ENCODE measurements around the gene CD28.

CD28 gene
- total RNA-seq = 1.3 to 103 (median 16.6) reads per million in 17 experiments

DNA sequence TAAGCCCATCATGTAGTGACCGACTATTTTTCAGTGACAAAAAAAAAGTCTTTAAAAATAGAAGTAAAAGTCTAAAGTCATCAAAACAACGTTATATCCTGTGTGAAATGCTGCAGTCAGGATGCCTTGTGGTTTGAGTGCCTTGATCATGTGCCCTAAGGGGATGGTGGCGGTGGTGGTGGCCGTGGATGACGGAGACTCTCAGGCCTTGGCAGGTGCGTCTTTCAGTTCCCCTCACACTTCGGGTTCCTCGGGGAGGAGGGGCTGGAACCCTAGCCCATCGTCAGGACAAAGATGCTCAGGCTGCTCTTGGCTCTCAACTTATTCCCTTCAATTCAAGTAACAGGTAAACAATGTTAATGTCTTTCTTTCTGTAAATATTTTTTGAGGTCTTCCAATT lies at the start of gene CD28:
TSS of gene CD28 (plus strand) at position 237 of the 400 bp plus-strand sequence. CDS start at position 295, 58 bp downstream.
- peak; percentile 72 to 81 (median 78) for DNase-seq

DNA sequence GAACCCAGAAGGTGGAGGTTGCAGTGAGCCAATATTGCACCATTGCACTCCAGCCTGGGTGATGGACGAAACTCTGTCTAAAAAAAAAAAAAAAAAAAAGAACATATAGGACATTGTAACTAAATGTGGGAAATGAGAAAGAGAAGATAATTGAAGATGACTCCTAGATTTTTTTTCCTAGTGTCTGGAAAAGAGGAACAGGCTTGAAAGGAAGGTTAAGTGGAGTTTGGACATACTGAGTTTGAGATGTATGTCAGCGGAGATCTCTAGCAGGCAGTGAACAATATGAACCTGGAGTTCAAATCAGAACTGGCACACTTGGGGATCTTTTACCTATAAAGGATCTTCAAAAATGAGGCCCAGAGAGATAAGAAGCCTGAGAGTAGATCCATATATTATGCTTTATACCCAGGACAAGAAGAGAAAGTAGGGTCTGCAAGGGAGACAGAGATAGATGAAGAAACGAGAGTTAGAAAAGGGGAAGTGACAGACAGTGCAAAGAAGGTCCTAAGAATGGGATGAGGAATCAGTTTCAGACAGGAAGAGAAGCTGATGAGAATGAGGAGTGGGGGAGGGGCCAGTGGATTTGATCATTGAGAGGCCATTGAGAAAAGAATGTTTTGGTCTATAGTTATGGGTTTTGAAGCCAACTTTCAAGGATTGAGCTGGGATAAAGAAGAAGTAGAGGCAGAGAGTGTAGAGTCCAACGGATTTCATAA lies 46.9 kb upstream of the CD28 start:
- DNase-seq = peak; percentile 81 to 92 (median 85)

DNA sequence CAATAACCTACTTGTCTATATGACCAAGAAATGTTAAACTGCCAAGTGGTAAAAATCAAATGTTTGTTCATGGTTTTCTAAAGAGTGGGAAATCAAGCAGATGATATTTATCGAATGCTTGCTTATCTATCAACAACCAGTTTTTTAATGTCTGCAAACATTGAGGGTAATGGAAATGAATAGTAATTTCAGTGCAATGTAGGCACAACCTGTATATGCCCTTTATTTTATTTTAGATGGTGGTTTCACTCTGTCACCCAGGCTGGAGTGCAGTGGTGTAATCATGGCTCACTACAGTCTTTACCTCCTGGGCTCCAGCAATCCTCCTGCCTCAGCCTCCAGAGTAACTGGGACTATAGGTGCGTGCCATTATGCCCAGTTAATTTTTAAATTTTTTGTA lies 46.0 kb upstream of the CD28 start:
- no peak for DNase-seq

DNA sequence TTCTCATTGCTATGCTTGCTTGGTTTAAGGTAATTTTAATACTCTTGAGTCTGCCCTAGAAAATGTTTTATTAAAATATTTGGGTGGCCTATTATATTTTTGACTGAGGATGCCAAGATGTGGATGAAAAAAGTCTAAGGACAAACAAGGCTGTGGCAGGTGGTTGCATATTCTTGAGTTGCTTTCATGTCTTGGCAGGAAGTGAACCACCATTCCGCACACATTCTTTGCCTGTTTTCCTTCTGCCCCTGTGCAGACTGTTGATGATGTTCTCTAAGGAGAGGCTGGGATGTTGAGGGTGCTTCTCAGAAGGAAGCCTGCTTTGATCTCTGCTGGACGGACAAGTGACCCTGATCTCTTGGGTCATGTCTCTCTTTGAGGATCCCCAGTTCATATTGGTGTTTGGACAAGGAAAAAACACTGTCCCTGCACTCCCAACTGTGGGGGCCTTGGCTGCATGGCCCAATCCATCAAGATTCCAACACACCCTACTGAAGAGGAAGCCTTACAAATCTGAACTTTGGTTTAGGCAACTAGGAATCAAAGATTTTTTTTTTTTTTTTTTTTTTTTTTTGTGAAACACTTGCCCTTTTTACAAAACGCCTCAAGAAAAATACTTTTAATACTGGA lies 45.0 kb upstream of the CD28 start:
- no peak for DNase-seq

DNA sequence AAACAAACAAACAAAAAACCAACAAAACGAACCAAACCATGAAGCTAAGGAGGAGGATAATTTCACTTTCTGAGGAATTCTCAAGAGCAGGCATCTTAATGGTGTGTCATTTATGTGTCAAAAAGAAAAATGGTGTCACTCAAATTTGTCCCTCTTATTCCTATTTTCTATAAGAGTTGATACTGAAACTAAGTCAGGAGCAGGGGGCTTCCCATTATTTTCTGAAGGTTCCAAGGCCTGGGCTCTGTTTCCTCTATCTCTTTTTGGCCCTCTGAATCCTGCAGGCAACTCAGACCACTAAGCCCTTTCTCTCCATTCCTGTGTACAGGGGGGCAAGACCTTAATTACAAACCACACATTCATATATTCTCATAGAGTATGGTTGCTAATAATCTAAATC lies 44.0 kb upstream of the CD28 start:
- no peak for DNase-seq

DNA sequence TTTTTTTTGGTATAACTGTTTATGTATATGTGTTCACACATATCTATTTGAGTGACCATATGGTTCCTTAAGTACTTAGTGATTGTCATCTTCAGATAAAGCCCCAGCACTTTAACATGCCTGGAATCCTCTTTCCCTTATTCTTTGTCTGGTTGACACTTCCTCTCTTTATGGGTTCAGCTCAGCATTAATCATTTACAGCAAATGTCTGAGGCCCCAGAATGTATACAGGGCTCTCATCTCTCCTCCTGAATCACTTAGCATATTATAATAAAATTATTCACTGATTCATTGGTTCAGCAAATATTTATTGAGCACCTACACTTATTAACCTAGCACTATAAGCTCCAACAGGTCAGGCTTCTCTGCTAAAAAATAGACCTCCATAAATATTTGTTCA lies 43.5 kb upstream of the CD28 start:
- peak in 2 of 4 experiments; percentile 27 to 48 for DNase-seq

DNA sequence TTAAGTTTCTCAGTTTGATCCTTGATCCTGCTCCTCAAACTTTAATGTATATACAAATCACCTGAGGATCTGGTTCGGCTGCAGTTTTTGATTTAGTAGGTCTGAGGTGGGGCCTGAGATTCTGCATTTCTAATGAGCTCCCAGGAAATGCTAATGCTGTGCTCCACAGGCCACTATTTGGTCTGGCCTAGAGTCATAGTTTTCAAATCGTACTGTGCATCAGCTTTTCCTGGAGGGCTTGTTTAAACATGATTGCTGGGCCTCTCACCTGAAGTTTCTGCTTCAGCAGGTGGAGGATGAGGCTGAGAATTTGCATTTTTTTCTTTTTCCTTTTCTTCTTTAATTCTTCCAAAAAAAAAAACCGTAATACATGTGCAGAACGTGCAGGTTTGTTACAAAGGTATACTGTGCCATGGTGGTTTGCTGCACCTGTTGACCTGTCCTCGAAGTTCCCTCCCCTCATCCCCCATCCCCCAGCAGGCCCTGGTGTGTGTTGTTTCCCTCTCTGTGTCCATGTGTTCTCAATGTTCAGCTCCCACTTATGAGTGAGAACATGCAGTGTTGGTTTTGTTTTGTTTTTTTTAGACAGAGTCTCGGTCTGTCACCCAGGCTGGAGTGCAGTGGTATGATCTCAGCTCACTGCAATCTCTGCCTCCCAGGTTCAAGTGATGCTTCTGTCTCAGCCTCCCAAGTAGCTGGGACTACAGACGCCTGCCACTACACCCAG lies 42.2 kb upstream of the CD28 start:
- no peak for DNase-seq

DNA sequence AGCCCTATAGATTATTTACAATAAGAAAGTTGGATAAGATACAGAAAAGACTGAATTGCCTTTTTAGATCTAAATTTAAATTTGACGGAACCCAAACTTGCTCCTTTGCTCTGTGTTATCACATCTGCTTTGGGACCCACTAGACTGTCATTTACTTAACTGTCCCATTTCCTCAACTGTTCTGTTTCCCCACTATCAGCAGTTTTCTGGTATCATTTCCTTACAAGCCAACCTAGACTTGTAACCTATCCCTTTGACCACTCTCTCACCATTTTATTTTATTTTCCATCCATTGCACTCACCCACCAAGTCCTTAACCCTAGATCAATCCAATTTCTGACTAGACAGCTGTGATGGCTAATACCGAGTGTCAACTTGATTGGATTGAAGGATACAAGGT lies 38.6 kb upstream of the CD28 start:
- DNase-seq = no peak

DNA sequence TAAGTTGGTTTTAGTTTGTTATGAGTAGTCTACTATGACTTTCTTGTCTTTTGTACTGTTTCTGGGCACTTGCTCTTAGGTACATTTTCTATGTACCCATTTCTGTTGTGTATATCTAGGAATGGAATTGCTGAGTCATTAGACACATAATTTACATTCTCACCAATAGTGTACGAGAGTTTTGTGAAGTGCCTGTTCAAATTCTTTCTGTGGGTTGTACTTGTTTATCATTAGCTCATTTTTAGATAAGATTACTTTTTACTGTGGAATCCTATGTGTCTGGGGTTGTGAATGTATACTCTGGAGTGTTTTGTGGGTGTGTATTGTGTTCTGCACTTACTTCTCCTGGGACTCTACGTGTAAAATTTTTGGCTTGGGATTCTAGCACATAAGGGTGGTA lies 36.6 kb upstream of the CD28 start:
- DNase-seq = no peak

DNA sequence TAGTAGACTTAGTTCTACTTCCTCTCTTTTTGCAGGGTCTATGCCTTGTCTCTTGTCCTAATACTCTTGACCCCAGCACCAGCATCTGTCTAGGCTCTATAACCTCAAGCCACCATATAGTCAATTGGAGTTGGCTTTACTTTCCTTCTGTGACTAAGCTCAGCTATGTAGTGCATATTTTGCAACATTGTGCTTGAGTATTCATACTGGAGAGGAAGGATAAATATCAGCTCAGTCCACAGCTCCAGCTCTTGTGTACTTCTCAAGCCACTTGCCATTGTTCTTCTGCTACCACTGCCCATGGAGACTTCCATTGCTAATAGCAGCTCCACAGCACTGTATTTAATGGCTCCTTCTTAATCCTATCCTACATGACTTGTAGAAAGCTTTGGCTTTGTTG lies 35.5 kb upstream of the CD28 start:
- peak in 2 of 4 experiments; percentile 35 to 56 for DNase-seq

DNA sequence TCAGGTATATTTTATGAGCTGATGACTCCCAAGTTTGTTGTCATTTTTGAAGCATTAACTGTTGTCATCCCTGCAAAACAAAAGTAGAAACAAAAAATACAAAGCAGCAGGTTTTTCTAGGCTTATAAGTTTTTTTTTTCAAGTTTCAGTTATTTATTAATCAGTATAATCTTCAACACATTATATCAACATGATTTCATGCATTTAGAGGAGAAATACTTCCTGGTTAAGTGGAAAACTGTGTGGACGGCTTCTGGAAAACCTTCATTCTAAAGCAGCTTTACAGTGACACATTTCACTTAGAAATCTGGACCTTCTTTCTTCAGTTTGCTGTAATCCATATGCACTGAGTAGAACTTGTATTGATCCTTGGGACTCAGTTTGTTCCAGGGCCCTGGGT lies 34.6 kb upstream of the CD28 start:
- no peak for DNase-seq

DNA sequence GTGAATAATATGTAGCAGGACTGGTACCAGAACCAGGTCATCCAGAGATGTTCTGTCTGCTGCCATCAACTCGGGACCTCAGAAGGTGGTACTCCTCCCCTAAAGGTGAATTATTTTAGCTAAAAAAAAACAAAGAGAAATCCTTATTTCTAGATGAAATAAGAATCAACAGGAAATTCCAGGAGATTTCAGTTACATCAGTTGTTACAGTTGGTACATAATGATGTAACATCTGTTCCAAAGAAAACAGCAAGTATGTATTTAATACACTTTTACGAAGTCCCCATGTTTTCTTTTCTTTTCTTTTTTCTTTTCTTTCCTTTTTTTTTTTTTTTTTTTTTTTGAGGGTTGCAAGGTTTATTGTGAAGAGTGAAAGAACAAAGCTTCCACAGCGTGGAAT lies 33.6 kb upstream of the CD28 start:
- no peak for DNase-seq

DNA sequence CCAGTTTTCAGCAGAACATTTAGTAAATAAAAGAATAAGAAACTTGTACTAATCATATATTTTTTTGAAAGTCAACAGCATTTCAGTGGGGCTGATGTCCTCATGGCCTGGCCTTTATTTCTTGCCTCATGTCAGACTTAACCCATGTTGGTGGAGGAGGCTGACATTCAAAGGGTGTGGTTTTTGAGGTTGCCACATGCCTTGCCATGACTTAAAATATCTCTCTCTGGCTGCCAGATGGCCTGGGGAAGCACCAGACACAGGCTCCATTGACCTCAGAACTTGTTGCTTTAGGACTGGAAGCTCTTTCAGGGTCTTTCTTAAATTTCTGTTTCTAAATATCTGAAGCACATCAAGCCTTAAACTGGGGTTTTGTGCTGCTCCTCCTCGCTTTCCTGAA lies 32.5 kb upstream of the CD28 start:
- DNase-seq = peak; percentile 61 to 88 (median 82)

DNA sequence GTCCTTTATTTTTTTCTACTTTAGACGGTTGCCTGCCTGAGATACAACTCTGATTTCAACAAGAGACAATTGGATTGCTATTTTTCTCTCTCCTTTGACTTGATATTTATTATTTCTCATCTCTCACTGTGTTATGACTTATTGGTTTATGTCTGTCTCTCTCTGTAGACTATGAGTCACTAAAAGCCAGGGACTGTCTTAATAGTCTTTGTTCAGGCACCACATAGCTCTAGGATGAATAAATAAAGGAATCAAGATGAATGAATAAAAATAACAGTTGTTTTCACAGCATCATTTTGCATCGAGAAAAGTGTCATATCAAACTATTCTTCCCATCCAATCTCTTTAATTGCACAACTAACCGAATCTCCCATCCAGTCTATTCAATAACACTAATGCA lies 31.4 kb upstream of the CD28 start:
- no peak for DNase-seq

DNA sequence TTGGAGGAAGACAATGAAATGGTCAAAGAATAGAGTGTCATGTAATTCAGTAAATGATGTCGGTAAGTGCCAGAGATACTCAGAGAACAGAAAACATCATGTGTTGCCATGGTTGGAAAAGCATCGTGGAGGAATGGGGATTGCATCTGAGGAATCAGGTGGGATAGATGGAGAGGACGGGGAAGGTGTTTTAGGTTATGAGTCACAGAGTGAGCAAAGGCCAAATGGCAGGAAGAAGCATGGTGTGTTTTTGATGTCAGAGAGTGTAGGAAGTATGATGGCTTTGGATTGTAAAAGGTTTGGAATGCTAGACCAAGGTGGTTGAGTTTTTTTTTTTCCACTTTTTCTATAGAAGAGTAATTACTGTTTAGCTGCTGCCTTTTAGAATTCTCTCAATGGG lies 27.5 kb upstream of the CD28 start:
- no peak for DNase-seq

DNA sequence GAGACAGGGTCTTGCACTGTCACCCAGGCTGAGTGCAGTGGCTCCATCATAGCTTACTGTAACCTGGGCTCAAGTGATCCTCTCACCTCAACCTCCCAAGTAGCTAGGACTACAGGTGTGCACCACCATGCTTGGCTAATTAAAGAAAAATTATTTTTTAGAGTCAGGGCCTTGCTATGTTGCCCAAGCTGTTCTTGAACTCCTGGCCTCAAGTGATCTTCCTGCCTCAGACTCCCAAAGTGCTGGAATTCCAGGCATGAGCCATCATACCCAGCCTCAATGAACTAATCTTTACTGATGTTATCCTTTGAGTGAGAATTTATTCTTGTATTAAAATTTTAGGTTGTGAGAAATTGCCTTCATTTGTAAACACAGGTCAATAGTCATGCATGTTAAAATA lies 27.0 kb upstream of the CD28 start:
- DNase-seq = no peak

DNA sequence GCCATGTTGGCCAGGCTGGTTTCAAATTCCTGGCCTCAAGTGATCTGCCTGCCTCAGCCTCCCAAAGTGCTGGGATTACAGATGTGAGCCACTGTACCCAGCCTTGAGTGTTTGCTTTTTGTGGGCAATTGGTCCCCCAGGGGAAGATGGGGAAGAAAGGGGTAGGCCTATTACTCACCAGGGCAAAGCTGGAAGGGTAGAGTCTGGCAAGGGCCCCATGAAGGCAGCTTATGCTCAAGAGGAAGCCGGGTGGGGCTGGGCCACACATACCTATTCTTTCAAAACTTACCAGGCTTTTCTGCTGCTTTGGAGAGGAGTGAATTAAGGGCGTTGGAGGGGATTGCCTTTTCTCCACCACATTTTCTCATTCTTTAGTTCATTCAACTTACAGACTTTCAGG lies 24.5 kb upstream of the CD28 start:
- DNase-seq = peak in 1 of 4 experiments; percentile 26

DNA sequence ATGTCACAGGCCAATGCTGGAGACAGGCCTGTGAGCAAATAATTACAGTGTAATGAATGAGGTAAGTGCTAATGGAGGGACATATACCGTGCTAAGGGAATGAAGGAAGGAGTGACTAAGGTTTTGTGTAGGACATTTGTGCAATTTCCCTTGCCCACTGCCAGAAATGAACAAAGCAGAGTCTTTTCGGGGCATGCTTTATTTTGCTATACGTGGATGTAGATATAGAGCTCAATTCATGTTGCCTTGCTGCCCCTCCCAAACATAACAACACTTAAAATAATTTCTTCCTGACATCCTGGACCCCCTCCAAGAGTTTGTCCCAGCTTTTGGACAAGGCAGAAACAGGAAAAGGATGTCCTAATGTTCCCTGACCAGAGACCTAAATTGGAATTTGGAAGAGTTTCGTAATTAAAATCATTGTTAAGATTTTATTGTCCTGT lies 23.7 kb upstream of the CD28 start:
- peak; percentile 18 to 70 (median 41) for DNase-seq

DNA sequence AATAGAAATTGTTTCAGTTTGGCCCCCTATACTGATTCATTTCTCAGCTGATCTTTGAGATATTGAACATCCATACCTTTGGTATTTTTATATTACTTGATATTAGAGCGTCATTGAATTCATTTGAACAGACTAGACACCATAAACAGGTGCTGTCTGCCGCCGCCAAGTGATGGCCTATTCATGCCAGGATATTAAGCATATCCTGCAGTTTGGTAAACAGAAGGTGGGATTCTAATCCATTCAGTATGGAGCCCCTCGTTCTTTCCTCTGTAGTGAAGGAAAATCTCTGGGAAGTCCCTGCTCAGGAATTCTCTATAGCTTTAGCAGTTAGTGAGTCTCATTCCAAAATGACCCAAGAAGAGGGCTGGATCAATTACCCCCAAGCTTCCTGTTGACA lies 23.0 kb upstream of the CD28 start:
- DNase-seq = no peak

DNA sequence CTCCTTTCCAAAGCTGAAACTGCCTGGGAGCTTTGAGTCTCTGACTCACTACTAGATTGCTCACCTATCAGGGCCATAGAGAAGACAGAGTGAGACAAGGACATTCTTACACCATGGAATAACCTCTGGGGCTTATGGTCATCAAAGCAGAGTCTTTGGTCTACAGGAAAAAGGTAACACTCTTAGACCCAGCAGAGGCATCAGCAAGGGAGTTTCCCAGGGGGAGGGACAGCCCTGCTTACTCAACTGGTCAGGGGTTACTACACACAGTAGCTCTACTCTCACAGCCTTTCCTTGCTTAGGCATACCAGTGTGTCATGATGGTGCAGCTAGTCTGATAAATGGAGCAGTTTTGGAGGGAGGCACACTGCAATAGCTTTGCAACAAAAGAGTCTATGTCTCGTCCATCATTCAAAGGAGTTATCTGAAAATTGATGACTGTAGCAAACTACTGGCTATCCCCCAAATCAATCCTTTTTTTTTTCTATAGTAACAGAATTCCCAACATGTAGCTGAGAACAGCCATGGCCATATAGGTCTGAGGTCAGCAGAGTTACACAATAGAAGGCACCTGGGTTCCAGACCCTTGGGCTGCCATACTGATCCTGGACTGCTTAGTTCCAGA lies 22.4 kb upstream of the CD28 start:
- DNase-seq = peak; percentile 69 to 89 (median 84)

DNA sequence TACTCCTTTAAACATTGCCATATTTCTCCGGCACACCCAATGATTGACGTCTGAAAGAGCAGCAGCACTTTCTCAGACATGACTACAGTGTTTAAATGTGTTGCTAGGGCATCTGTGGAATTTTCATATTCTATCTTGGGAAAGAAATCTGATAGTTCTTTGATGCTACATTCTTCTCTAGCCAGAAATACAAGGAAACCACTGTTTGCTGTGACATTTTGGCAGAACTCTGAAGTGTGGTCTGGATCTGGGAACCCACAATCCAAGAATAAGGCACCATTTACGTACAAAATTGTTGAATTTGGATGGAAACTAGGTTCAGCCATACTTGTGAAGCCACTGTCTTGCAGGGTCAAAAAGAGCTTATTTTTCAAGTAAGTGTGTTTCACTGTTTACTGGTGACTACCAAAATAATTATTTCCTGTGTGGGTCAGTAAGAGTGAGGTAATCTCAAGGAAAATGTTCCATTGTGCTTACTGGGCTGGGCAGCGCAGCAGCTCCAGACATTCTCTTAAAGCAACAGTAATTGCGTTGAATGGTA lies 21.3 kb upstream of the CD28 start:
- peak in 3 of 4 experiments; percentile 35 to 56 (median 42) for DNase-seq

DNA sequence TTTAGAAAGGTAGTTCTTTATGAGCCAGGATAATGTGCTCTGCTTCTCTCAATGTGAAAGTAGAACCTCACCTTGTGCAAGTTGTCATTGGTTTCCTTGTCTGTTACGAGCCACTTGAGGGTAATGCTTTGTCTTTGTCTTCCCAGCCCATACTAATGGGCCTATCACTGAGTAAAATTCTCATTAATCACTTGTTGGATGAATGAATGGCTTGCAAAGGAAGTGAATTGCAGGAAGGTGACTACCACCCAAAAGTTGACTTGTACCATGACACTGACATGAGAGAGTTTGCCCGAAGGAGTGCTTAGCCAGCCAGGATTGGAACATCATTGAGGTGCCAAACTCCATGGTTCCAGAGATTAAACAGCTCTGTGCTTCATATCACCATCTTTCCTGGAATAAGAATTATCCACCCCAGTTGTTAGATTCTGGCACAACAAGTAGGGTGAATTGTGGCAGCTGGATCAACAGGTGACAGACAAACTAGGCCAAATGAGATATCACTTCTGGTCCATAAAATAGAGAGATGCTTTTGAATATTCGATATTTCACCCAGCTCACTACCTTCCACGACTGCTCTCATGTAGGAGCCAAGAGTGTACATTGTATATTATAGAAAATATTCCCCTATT lies 20.5 kb upstream of the CD28 start:
- DNase-seq = no peak
